Stimulated activated CD4-positive, alpha-beta T cell treated with anti-CD3 and anti-CD28 coated beads, TNF-alpha, amount 100 ng/mL, for 1 hour (primary cell): ENCODE results near the gene MAN2B2.

ENCODE experiments used
- DNase-seq, 3 donors: peaks; one replicate each; pipeline ENCODE4 v3.0.0-alpha.2; 2020; ENCODE audit warnings: low read depth in 3 of 3, low spot score in 1 of 3

Gene MAN2B2

GRCh38 chr4:6546091-6546490 lies 28.9 kb upstream of the MAN2B2 start:
- no peak for DNase-seq

DNA sequence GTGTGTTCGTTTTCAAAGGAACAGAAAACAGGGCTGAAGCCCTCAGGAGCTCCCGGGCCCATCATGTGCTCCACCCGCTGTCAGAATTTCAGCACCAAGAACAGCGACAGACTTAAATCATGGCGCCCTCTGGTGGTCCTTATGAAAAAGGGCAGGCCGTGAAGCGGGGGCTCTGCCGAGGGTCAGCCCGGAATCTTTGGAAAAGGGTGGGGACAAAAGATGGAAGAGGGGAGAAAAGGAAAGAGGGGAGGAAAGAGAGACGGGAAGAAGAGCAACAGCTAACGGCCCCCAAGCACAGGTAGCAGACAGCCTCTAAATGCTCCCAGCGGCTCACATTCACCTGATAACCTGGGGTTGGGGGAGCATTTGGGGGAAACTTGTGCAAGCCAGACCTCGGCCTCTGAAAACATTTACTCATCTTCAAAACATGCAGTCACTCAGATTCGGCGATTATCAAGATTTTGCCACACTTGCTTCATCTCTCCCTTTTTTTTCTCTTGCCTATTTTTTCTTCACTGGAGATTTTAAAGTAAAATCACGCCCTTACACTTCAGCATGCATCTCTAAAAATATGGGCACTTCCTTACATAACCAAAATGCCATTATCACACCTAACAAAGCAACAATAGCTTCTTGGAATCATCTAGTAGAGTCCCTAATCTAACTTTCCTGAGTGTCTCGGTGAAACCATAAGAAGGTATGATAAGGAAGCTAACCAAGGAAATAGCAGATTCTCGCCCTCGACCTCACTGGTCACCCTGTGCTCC lies 28.1 kb upstream of the MAN2B2 start:
- peak in 1 of 3 donors; percentile 8 for DNase-seq

GRCh38 chr4:6548201-6548881 lies 26.6 kb upstream of the MAN2B2 start:
- no peak for DNase-seq

DNA sequence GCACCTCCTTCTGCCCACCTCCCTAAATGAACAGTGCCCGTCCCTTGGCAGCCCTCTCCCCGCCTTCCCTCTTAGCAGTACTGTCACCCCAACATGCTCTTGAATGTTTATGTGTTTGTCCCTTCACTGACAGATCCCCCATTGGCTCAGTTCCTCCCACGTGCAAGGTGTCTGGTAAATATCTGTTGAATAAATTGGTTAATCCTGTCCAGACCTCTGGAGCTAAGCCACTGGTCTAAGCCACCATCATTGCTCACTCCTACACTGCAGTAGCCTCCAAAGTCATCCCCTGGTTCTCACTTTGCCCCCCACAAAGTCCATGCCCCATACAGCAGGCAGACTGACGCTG lies 26.1 kb upstream of the MAN2B2 start:
- DNase-seq: no peak

DNA sequence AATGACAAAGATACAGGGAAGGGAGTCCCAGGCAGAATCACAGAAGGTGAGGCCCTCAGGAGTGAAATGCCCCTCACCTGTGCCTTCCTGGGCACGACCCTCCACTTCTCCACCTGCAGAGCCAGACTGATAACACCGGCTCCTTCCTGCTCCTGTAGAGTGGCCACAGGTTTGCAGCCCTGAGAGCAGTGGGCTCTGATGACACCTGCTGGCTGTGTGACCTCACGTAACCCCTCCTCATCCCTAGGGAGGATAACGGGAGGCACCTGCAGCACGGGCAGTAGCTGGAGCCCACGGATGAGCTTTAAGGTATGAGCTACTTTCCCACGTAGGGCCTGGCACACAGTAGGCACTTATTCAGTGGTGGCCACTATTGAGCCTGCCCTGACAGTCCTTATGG lies 25.5 kb upstream of the MAN2B2 start:
- no peak for DNase-seq

DNA sequence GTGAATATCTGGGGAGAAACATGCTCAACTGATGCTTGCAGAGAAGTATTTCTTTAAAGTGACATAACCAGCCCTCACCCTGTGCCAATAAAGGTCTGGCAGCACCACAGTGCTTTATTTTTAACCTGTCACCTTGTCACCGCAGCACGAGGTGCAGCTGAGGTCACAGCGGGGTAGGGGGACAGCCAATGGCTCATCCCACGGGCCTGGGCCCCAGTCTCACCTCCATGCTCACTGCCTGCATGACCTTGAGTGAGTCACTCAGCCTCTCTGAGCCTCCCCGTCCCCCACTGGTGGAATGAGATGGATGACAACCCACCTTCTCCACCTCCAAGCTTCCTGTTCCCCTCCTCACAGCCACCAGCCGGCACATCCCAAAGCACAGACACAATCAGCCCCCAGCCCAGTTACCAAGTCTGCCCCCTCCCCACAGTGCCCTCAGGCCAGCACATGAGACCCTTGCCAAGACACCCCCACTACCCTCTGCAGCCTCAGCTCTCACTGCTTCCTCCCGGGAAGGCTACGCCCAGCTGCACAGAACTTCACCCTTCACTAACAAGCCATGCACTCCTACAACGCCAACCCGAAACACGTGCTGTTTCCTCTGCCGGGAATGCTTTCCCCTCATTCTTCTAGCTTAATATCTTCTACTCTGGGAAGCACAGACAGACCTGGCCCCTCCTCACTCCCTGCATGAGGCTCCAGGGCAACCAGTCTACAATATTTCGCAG lies 24.9 kb upstream of the MAN2B2 start:
- no peak for DNase-seq

DNA sequence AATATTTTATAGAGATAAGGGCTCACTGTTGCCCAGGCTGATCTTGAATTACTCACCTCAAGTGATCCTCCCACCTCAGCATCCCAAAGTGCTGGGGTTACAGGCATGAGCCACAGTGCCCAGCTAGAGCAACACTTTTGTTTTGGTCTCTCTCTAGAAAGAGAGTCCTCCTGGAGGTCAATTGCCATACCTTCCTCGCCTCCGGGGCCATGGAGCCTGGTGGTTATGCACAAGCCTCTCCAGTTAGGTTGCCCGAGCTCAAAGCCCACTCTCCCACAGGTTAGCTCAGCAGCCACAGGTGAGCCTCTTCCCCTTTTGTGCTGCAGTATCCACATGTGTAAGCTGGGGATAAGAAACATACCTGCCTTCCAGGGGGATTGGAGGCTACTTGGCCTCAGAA lies 24.2 kb upstream of the MAN2B2 start:
- DNase-seq: no peak

- no peak for DNase-seq
Observed at GRCh38 chr4:6551660-6552059, 23.3 kb upstream of the MAN2B2 start.

DNA sequence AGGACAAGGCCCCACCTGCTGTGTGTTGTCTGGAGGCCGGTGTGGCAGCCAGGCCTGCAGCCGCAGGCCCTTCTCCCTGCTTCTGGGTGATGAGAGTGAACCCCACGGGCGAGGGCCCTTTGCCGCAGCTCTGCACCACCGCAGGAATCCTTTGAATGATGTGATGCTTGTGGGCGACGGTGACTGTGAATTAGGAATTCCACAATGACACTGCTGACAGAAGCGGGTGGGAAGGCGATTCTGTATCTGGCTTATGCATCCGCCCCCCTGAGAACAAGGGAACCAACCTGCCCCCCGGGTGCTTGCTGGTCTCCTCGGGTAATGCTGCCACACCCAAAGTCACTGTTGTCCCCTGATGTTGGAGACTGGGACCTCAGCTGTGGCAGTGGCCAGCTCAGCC lies 19.5 kb upstream of the MAN2B2 start:
- no peak for DNase-seq

DNA sequence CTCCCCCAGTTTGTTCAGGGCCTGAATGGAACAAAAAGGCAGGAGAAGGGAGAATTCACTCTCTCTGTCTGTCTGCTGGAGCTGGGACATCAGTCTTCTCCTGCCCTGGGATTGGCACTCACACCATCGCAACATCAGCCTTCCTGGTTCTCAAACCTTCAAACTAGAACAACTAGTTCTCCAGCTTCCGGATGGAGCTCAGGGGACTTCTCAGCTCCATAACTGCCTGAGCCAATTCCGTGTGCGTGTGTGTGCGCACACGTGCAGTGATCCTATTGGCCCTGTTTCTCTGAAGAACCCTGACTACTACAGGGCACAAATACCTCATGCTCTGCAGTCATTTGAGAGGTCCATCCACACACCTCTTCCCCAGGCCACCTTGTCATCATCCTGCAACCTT lies 18.7 kb upstream of the MAN2B2 start:
- DNase-seq: no peak

- no peak for DNase-seq
Observed at GRCh38 chr4:6557185-6557584, 17.8 kb upstream of the MAN2B2 start.

- no peak for DNase-seq
Observed at GRCh38 chr4:6557856-6558255, 17.1 kb upstream of the MAN2B2 start.

DNA sequence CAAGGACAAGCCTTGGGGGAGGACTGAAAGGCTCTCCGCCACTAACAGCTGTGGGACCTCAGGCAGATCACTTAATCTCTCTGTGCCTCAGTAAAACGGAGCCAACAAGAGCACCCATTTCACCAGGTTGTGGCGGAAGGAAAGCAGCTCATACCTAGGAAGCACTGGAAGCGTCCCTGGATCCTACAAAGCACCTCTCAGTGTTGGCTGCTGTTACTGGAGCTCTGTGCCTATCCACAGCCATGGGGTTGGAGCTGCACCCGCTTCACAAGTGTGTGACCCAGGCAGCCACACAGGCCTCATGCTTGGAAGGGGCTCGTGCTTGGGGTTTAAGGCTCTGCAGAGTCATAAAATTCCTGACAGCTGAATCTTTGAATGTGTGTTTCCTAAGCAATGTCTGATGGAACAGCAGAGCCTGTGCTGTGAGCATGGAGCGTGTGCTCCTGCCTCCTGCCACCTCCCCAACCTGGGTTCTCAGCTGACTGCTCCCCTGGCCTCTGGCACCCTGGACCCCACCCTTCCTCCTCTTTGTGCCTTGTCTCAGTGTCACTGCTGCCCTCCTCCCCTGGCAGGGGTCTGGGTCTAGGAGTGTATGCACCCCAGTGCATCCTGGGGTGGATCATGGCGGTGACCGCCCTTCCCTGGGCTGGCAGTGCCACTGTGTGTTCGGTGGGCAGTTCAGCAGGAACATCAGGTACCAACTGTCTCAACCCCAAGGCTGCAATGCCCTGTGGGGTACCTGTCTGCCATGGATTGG lies 14.4 kb upstream of the MAN2B2 start:
- no peak for DNase-seq

DNA sequence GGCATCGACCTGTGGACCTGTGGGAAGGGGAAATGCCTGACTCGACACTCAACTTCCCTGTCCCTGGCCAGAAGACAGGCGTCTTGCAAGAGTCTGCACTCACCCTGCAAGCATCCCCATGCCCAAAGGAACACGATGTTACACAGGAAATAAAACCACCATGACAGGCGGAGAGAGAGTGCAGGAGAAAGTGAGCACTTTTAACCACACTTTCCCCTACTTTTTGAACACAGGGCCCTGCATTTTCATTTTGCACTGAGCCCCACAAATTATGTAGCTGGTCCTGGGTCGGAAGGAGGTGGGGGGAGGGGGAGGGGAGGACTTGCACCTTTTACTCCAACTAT lies 13.8 kb upstream of the MAN2B2 start:
- DNase-seq: no peak

DNA sequence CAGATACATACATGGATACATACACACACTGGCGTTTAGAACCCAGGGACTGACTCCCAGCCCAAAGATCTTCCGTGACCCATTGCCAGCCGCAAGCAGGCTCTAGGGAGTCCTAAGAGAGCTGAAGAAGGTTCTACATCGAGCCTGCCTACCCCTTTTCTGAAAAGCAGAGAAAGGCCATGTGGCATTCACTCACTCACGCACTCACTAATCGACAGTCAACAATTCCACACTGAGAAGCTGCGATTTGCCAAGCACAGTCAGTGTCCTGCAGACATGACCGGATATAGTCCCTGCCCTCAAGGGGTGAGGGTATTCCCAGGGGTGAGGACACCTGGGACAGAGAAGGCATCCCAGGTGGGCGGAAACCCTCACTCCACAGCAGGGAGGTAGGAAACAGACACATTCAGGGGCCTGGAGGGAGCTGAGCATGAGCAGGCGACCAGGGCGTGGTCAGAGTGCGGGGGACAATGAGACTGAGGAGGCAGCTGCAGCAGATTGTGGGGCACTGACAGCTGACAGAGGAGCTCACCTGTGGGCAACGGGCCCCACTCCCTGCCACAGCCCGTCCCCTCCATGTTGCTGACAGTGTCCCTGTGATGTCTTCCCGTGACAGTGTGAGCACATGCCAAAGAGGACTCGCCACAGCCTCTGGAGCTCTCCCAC lies 13.2 kb upstream of the MAN2B2 start:
- no peak for DNase-seq

DNA sequence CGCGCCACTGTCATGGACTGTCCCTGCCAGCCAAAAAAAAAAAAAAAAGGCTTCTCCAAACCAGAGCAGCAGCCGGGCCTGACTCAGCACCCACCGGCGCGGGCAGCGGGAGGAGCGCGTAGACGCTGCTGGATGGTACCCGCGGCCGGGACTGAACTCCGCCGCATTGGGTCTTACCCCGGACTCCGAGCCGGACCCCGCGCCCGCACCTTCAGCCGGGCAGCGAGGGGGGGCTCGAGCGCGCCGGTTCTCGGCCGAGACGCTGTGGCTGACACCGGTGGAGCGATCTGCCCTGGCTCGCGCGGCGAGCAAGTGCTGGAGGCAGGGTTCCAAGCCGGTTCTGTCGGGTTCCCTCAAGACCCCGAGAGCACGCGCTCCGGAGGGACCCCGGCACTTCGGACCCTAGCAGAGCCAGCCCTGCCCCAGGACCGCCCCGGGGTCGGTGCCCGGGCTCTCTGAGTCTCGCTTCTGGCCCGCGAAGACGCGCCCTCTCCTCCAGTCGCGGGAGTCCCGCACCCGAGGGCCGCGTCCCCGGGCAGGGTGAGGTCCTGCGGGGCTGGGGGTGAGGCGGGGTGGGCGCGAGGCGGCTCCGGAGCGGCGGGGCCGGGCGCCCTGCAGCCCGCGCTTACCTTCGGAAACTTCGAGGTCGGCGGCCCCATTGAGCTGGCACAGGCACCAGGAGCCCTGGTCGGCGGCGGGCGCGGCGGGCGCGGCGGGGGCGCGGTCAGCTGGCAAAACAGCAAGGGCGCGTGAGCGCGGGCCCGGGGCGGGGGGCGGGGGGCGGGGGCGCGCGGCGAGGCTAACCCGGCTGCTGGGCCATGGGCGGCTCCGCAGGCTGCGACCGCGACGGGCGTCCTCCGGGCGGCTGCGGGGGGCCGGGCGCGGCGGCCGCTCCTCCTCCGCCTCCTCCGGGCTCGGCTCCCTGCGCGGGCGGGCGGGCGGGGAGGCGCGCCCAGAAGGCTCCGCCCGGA lies 11.8 kb upstream of the MAN2B2 start:
- no peak for DNase-seq

DNA sequence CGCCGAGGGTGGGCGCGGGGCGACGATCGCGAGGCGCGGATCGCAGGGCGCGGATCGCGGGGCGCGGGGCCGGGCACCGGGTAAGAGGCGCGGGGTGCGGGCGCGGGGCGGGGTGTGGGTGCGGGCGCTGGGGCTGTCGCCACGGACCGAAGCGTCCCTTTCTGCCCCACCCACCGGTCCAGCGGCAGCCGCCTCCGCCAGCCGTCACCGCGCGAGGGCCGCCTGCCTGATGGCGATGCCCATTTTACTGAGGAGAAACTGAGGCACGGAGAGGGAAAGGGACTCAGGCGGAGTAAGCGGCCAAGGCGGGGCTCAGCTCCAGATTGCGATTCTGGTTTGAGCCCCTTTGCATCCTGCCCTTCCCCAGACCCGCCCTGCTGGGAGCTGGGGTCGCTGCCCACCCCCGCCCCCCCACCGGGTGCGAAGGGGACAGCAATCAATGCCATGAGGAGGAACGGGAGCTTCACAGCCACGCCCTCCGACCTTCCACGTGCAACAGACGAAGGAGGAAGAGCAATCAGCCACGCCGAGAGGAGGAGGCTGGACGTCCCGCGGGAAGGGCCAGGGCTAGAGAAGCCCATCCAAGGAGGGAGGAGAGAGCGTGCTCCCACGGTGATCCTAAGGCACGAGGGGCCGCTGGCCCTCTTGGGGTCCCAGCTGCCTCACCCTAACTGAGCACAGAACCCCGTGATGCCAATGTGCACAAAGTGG lies 10.9 kb upstream of the MAN2B2 start:
- no peak for DNase-seq

GRCh38 chr4:6565691-6566390 lies 9.1 kb upstream of the MAN2B2 start:
- DNase-seq: no peak
